GM21381 (cell line): ENCODE data around the gene MADD.

Experiments
- ATAC-seq: cut with Tn5 transposase; IDR thresholded peaks from one replicate; pipeline ENCODE4 v1.9.1; 2021; ENCODE audit warnings: mild to moderate bottlenecking, moderate library complexity; ENCODE audit not compliant: unreplicated experiment

Gene MADD

DNA sequence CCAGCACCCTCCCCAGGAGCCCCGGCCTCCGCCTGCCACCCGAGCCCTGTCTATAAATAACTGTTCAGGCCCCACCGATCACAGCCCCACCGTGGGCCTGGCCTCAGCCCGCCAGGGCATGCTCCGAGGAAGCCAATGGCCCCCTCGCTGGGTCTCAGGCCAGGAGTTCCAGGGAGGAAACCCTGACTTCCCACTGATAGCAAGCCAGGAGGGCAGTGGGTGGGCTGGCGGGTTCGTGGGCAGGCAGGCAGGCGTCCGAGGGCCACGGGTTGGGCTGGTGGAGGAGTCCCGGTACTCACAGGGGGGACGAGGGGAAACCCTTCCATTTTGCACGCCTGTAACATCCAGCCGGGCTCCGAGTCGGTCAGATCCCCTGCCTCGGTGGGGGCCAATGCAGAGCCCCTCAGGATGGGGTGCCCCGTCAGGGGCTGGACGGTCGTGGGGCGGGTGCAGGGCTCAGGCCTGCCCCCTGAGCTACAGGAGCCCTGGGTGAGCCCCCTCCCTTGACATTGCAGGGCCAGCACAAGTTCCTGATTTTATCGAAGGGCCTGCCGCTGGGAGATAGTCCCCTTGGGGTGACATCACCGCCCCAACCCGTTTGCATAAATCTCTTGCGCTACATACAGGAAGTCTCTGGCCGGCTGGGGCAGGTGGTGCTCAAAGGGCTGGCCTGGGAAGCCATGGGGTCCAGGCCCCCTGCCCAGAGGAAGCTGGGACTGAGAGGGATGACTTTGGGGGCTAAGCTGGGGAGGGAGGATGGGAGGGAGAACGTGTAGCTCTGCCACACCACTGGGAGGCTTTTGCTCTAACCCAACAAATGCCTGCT lies 108.3 kb downstream of the MADD start, which contains the start of gene SPI1:
TSS of gene SPI1 (minus strand) at position 538 of the 826 bp plus-strand sequence. CDS start at position 344, 194 bp downstream.
- ATAC-seq, result peak; percentile 75

DNA sequence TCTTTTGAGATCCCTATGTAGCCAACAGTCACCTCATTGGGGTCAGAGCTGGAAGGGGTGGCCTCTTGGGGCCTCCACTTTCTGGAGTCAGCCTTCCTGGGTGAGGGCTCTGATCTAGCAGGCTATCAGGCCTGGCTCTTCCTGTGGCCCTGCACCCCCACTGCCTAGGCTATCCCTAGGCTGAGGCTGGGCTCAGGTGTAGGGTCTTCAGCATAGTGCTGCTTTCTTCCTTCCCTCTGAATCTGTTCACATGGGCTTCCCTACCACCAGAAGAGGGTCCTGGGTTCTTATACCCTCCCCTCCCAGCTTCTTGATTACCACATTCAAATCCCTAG lies 108.9 kb downstream of the MADD start:
- no peak for ATAC-seq

DNA sequence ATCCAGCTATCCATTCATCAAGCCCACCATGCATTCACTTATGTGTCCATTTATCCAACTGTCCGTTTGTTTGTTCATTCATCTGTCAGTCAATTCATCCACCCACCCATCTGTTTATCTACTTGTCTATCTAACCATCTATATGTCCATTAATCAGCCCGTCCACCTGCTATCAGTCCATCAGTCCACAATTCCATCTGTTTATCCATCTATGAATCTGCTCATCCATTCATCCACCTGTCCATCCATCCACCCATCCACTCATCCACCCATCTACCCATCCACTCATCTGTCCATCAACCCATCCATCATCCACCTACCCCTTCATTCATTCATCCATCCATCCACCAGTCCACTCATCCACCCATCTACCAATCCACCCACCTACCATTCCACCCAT lies 109.4 kb downstream of the MADD start:
- no peak for ATAC-seq
